ENCODE measurements around the gene SNCG.

- TF ChIP-seq CTCF (conservative IDR thresholded peaks at IDR 0.05; ENCODE audit: low read length) (no peak), EZH2phosphoT487 (IDR thresholded peaks at IDR 0.05; ENCODE audit: borderline replicate concordance, low read depth, low read length) (no peak)
Measured at GRCh38 chr10:87000491-87000890, 42.1 kb downstream of the SNCG start.
